ENCODE data around the gene PGAP2. TPM values are rescaled to one million over a fixed set of nuclear protein-coding genes. Genes with fewer than 3 reads are reported as not detected.

The PGAP2 gene
- total RNA-seq, 1 experiment from 2014 or later = 72.2 TPM

DNA sequence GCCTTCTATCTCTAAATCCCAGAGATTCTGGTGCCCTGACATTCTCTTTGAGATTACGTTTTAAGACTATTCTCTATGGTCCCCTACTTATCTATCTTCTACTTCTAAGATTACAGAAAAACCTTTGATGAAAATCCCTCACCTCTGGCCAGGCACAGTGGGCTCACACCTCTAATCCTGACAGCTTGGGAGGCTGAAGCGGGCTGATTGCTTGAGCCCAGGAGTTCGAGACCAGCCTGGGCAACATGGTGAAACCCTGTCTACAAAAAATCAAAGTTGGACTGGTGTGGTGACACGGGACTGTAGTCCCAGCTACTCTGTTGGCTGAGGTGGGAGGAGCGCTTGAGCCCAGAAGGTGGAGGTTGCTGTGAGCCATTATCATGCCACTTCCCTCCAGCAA, 25.4 kb upstream of the PGAP2 start:
- H3K4me3 ChIP-seq (ENCODE audit: low read depth in 2 of 2, low read length in 2 of 2) = no peak overlapping the region
- DNase-seq (ENCODE audit: low read depth, low spot score) (no peak), ATAC-seq (no peak)
- POLR2A ChIA-PET = no interaction called here
- CTCF ChIA-PET = interaction anchor here (0.6 to 0.7 kb wide), 2 partner anchors 37 to 40 kb away, joined by 3 to 4 read pairs; no protein-coding TSS in a partner anchor
- no TSS peak for BruUV-seq (replicated peaks)
- TF ChIP-seq, protein P1, sequence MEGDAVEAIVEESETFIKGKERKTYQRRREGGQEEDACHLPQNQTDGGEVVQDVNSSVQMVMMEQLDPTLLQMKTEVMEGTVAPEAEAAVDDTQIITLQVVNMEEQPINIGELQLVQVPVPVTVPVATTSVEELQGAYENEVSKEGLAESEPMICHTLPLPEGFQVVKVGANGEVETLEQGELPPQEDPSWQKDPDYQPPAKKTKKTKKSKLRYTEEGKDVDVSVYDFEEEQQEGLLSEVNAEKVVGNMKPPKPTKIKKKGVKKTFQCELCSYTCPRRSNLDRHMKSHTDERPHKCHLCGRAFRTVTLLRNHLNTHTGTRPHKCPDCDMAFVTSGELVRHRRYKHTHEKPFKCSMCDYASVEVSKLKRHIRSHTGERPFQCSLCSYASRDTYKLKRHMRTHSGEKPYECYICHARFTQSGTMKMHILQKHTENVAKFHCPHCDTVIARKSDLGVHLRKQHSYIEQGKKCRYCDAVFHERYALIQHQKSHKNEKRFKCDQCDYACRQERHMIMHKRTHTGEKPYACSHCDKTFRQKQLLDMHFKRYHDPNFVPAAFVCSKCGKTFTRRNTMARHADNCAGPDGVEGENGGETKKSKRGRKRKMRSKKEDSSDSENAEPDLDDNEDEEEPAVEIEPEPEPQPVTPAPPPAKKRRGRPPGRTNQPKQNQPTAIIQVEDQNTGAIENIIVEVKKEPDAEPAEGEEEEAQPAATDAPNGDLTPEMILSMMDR (IDR thresholded peaks at IDR 0.05) = no peak
- TF ChIP-seq POLR2AphosphoS5 (IDR thresholded peaks at IDR 0.05; ENCODE audit: low read depth, low read length) (no peak), TCF7L2 (IDR thresholded peaks at IDR 0.05; ENCODE audit: low read depth, low read length) (no peak), SIN3A (IDR thresholded peaks at IDR 0.05; ENCODE audit: borderline replicate concordance, insufficient read depth, low read depth, low read length) (no peak)
- TF ChIP-seq, protein P2, sequence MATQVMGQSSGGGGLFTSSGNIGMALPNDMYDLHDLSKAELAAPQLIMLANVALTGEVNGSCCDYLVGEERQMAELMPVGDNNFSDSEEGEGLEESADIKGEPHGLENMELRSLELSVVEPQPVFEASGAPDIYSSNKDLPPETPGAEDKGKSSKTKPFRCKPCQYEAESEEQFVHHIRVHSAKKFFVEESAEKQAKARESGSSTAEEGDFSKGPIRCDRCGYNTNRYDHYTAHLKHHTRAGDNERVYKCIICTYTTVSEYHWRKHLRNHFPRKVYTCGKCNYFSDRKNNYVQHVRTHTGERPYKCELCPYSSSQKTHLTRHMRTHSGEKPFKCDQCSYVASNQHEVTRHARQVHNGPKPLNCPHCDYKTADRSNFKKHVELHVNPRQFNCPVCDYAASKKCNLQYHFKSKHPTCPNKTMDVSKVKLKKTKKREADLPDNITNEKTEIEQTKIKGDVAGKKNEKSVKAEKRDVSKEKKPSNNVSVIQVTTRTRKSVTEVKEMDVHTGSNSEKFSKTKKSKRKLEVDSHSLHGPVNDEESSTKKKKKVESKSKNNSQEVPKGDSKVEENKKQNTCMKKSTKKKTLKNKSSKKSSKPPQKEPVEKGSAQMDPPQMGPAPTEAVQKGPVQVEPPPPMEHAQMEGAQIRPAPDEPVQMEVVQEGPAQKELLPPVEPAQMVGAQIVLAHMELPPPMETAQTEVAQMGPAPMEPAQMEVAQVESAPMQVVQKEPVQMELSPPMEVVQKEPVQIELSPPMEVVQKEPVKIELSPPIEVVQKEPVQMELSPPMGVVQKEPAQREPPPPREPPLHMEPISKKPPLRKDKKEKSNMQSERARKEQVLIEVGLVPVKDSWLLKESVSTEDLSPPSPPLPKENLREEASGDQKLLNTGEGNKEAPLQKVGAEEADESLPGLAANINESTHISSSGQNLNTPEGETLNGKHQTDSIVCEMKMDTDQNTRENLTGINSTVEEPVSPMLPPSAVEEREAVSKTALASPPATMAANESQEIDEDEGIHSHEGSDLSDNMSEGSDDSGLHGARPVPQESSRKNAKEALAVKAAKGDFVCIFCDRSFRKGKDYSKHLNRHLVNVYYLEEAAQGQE (IDR thresholded peaks at IDR 0.05; ENCODE audit: insufficient read depth in 1 of 2, low read depth in 2 of 2, low read length in 1 of 2) = no peak
- H3K9me3 ChIP-seq (ENCODE audit: control insufficient read depth, insufficient read depth, low read depth, low read length) = no peaks in the 10 kb centered on the region
- peaks cover 49% of the 10 kb centered on the region for H3K36me3 ChIP-seq (ENCODE audit: control insufficient read depth, insufficient read depth, low read length)
- no peak overlapping the region for H3K27ac ChIP-seq (ENCODE audit: low read length)
- H3K27me3 ChIP-seq (ENCODE audit: control insufficient read depth, insufficient read depth, low read length) = no peaks in the 10 kb centered on the region
- intact Hi-C loops (cut with micrococcal nuclease; ENCODE audit: unreplicated experiment) = no loop called here
- in situ Hi-C loops (cut with HindIII; ENCODE audit: low pct_unique_long_range_greater_than_20kb, low sequenced_read_pairs) = no loop called here
- peaks cover 14% of the 10 kb centered on the region for H3K4me1 ChIP-seq (ENCODE audit: control insufficient read depth, insufficient read depth, low read length)

DNA sequence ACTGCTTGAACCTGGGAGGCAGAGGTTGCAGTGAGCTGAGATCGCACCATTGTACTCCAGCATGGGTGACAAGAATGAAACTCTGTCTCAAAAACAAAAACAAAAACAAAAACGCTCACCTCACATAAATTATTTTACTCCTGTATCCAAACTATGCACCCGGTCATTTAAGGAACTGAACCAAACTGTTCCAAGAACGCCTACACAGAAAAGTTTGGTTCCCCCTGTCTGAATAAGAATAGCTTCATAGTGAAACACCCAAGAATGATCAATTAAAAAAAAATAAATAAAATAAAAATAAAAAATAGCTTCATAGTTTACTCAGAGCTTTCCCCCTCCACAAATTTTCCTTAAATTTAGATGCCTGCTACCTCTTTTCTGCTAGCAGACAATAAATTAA, 24.7 kb upstream of the PGAP2 start:
- POLR2A ChIA-PET = interaction anchor here (0.7 kb wide), 1 partner anchor 1406 kb away, joined by 3 read pairs; no protein-coding TSS in a partner anchor

More for the DNA sequence above, 24.7 kb upstream of the PGAP2 start:
- intact Hi-C loops (cut with micrococcal nuclease; ENCODE audit: unreplicated experiment) (no loop called here), in situ Hi-C loops (cut with HindIII; ENCODE audit: low pct_unique_long_range_greater_than_20kb, low sequenced_read_pairs) (no loop called here)
- Histone ChIP-seq H3K4me1 (ENCODE audit: control insufficient read depth, insufficient read depth, low read length) (peaks cover 14% of the 10 kb centered on the region), H3K9me3 (ENCODE audit: control insufficient read depth, insufficient read depth, low read depth, low read length) (no peaks in the 10 kb centered on the region), H3K4me3 (ENCODE audit: low read depth in 2 of 2, low read length in 2 of 2) (no peak overlapping the region), H3K27ac (ENCODE audit: low read length) (no peak overlapping the region), H3K36me3 (ENCODE audit: control insufficient read depth, insufficient read depth, low read length) (peaks cover 43% of the 10 kb centered on the region), H3K27me3 (ENCODE audit: control insufficient read depth, insufficient read depth, low read length) (no peaks in the 10 kb centered on the region)
- DNase-seq (ENCODE audit: low read depth, low spot score) = no peak
- TF ChIP-seq, protein P1 (IDR thresholded peaks at IDR 0.05) = no peak
- TF ChIP-seq, protein P2 (IDR thresholded peaks at IDR 0.05; ENCODE audit: insufficient read depth in 1 of 2, low read depth in 2 of 2, low read length in 1 of 2) = no peak
- TF ChIP-seq POLR2AphosphoS5 (IDR thresholded peaks at IDR 0.05; ENCODE audit: low read depth, low read length) = no peak
- TF ChIP-seq SIN3A (IDR thresholded peaks at IDR 0.05; ENCODE audit: borderline replicate concordance, insufficient read depth, low read depth, low read length) = no peak
- TF ChIP-seq TCF7L2 (IDR thresholded peaks at IDR 0.05; ENCODE audit: low read depth, low read length) = no peak
- BruUV-seq (replicated peaks) = no TSS peak
- CTCF ChIA-PET = interaction anchor here (0.7 to 0.8 kb wide), 2 partner anchors 26 to 38 kb away, joined by 3 to 4 read pairs; no protein-coding TSS in a partner anchor
- no peak for ATAC-seq

Measured in Panc1 (cell line).